Gastroesophageal sphincter (tissue), 4 donors: ENCODE data around the gene C17orf50. TPM values are rescaled to one million over a fixed set of nuclear protein-coding genes. Genes with fewer than 3 reads are reported as not detected.

ENCODE experiments used
- ATAC-seq: fragments of 150-250 bp; one replicate; pipeline ENCODE4 v1.9.1; 2016; ENCODE audit warnings: mild to moderate bottlenecking, moderate library complexity
- H3K27ac ChIP-seq, 4 donors: fragments of 200-600 bp; sonication (generic) in 3 of 4; 1 replicate in 3 of 4; 2 replicates in 1 of 4; pipeline ENCODE4 v1.5.1; 2016 to 2019
- H3K27me3 ChIP-seq: fragments of 200-600 bp; sonication (generic); one replicate; pipeline ENCODE4 v1.5.1; 2019
- H3K36me3 ChIP-seq, 2 donors: fragments of 200-600 bp; sonication (generic); one replicate each; pipeline ENCODE4 v1.5.1; 2019; ENCODE audit warnings: control low read depth in 1 of 2
- H3K4me1 ChIP-seq, 3 donors: fragments of 200-600 bp; sonication (generic); 1 replicate in 2 of 3; 2 replicates in 1 of 3; pipeline ENCODE4 v1.5.1; 2016 to 2019; ENCODE audit warnings: control low read depth in 2 of 3
- H3K4me3 ChIP-seq, 2 donors: fragments of 200-600 bp; sonication (generic); one replicate each; pipeline ENCODE4 v1.5.1; 2019; ENCODE audit warnings: mild to moderate bottlenecking in 1 of 2, moderate library complexity in 1 of 2
- H3K9me3 ChIP-seq, 3 donors: fragments of 200-600 bp; sonication (generic); one replicate each; pipeline ENCODE4 v1.5.1; 2017 to 2019; ENCODE audit warnings: control low read depth in 2 of 3
- EP300 ChIP-seq: sonication (generic); formaldehyde crosslinking; IDR thresholded peaks from one replicate; pipeline ENCODE4 v1.6.1; 2017; ENCODE audit warnings: antibody characterized with exemption, mild to moderate bottlenecking
- POLR2A ChIP-seq, 2 donors: fragments of 450-650 bp; IDR thresholded peaks; one replicate each; pipeline ENCODE4 v1.6.1; 2017; ENCODE audit warnings: antibody characterized with exemption in 2 of 2, mild to moderate bottlenecking in 2 of 2, moderate library complexity in 1 of 2
- POLR2AphosphoS5 ChIP-seq: sonication (generic); formaldehyde crosslinking; IDR thresholded peaks from one replicate; pipeline ENCODE4 v1.6.1; 2017; ENCODE audit warnings: antibody characterized with exemption
- WGBS, 2 donors: methylation state at CpG; one replicate each; pipeline ENCODE4 v1.1.5; 2018; ENCODE audit warnings: low coverage in 1 of 2; 5-methylcytosine and 5-hydroxymethylcytosine counted together
- total RNA-seq, 4 donors: library from RNA; depleted of rRNA; stranded (reverse); fragments of >200 nt; gene quantifications; one replicate each; pipeline ENCODE4 v1.1.0, GENCODE V29; 2016
- TF ChIP-seq, protein P1 (sequence below), 4 experiments: fragments of 200-600 bp in 2 of 4; fragments of 450-650 bp in 2 of 4; sonication (generic) in 1 of 4; IDR thresholded peaks; one replicate each; pipeline ENCODE4 v1.5.1; 2017 to 2019; ENCODE audit warnings: antibody characterized with exemption in 4 of 4, mild to moderate bottlenecking in 2 of 4, moderate library complexity in 2 of 4

C17orf50 gene
- total RNA-seq, 4 donors from 2014 or later = not detected

DNA sequence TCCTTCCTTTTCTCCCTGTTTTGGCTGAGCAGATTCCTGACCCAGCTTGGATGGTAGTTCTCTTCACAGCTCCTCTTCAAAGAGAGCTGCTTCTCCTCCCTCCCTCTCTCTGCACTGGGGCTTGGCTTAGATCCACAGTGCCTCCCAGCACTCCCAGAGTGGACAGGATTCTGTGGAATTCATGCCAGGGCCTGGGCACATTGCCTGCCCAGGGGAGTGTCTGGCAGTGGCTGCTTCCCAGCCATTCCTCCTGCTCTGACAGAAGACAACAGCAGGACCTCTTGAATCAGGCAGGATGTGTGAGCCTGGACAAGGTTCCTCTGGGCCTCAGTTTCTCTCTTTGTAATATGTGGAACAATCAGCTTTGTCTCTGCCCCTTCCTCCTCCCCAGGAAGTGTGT is 39.3 kb downstream of the C17orf50 start:
- Histone ChIP-seq H3K27me3 (no peaks in the 10 kb centered on the region), H3K36me3 (no peaks in the 10 kb centered on the region), H3K27ac (peak overlapping the region; percentile 62 to 79 (median 76)), H3K9me3 (no peaks in the 10 kb centered on the region), H3K4me1 (peaks cover 8 to 72% (median 32%) of the 10 kb centered on the region in 3 donors), H3K4me3 (no peak overlapping the region)
- peak; percentile 87 for TF ChIP-seq POLR2AphosphoS5
- TF ChIP-seq, protein P1, sequence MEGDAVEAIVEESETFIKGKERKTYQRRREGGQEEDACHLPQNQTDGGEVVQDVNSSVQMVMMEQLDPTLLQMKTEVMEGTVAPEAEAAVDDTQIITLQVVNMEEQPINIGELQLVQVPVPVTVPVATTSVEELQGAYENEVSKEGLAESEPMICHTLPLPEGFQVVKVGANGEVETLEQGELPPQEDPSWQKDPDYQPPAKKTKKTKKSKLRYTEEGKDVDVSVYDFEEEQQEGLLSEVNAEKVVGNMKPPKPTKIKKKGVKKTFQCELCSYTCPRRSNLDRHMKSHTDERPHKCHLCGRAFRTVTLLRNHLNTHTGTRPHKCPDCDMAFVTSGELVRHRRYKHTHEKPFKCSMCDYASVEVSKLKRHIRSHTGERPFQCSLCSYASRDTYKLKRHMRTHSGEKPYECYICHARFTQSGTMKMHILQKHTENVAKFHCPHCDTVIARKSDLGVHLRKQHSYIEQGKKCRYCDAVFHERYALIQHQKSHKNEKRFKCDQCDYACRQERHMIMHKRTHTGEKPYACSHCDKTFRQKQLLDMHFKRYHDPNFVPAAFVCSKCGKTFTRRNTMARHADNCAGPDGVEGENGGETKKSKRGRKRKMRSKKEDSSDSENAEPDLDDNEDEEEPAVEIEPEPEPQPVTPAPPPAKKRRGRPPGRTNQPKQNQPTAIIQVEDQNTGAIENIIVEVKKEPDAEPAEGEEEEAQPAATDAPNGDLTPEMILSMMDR (IDR thresholded peaks at IDR 0.05) = no peak
- peak; percentile 58 for ATAC-seq

DNA sequence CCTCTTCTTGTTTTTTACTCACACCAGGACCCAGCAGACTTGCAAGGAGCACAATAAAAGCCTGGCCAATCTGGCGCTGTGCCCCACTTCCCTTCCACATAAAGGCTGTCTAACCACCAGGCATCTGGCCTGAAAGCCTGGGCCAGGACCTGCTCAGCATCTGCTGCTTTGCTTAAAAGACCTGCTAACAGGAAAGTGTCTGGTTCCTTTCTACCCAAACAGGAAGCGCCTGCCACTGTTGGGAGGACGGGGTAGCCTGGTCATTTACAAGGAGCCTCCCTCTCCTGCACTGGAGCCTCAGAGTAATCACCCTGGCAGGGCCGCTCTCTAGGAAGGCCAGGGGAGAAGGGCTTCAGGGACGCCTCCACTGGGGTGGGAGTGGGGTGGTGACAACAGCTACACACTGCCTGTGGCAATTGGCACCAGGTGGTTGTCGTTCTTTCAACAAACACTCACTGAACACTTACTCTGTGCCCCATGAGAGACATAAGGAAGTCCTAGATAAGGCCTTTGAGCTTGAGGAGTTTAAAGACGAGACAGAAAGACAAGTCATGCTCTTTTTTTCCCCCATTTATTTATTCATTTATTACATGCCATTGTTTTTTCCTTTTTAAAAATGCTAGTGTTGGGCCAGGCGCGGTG is 41.0 kb downstream of the C17orf50 start:
- ATAC-seq = peak; percentile 35
- H3K4me3 ChIP-seq = no peak overlapping the region
- peak overlapping the region; percentile 45 to 79 (median 76) for H3K27ac ChIP-seq
- H3K27me3 ChIP-seq = no peaks in the 10 kb centered on the region
- peaks cover 8 to 59% (median 29%) of the 10 kb centered on the region in 3 donors for H3K4me1 ChIP-seq
- WGBS, 2 donors = 71 to 90% methylated on average over 1 to 3 of the region's 9 CpGs
- TF ChIP-seq POLR2AphosphoS5 (peak; percentile 84), EP300 (no peak), POLR2A (IDR thresholded peaks at IDR 0.05) (no peak)
- TF ChIP-seq, protein P1 (IDR thresholded peaks at IDR 0.05) = no peak
- H3K36me3 ChIP-seq = no peaks in the 10 kb centered on the region
- no peaks in the 10 kb centered on the region for H3K9me3 ChIP-seq

DNA sequence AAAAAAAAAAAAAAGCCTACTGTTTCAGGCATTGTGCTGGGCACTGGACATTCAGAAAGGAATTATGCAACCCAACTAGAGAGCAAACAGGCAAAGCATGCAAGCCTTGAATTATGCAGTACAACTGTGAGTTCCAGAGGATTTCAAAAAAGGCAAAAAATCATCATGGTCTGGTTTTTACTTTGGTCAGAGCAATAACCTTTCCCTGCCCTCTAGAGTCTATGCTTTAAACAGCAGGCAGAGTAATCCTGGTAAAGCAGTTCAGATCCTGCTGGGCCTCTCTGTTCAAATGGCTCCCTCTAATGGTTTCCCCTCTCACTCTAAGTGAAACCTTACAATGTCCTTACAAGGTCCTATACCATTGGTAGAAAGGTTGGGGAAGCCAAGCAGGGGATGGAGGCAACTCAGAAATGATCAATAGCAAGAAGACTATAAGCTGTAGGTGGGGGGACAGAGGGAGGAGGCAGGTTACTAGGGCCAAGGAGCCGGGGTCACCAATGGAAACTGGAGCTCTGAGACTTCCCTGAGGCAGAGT is 44.0 kb downstream of the C17orf50 start:
- peaks cover 8 to 53% (median 28%) of the 10 kb centered on the region in 3 donors for H3K4me1 ChIP-seq

DNA sequence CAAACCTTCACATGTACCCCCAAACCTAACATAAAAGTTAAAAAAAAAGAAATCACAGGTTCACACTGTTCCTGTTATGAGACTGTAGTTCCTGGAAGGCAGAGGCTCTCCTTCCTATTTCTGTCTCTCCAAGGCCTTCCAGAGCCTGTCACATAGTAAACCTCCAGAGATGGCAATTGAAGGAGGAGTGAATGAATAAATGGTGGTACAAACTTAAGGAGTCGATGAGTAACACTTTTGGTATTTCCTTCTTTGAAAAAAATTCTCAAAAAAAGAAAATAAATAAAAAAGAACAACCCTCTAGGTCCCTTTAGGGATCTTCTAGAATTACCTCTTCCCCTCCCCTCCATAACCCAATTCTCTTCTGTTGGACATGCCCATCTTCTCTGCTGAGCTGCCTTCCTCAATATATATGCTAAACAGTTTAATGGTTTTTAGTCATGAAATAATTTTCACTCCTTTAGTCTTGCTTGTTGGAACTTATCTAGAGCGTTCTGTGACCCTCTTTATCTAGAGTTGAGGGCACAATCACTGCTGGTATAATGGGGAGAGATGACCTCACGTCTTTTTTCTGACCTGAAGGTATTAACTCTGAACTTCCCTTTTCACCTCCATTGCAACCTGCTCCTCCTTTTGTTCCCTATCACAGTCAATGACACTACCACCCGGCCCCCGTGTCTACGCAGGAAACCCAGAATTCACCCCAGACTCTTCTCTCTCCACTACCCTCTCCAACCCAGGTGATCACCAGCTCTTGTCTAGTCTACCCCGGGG is 46.9 kb downstream of the C17orf50 start:
- Histone ChIP-seq H3K9me3 (no peaks in the 10 kb centered on the region), H3K4me1 (peaks cover 0 to 49% (median 13%) of the 10 kb centered on the region in 3 donors), H3K4me3 (no peak overlapping the region), H3K36me3 (no peaks in the 10 kb centered on the region), H3K27ac (peak overlapping the region in 2 of 4 donors; percentile 97 to 98), H3K27me3 (no peaks in the 10 kb centered on the region)
- TF ChIP-seq EP300 (no peak), POLR2AphosphoS5 (no peak), POLR2A (IDR thresholded peaks at IDR 0.05) (no peak)
- TF ChIP-seq, protein P1 (IDR thresholded peaks at IDR 0.05) = no peak
- ATAC-seq = no peak
- WGBS, 2 donors = 74 to 78% methylated on average over 5 to 7 of the region's 7 CpGs

More for the DNA sequence above, 44.0 kb downstream of the C17orf50 start:
- Histone ChIP-seq H3K27ac (peak overlapping the region; percentile 57 to 76 (median 62)), H3K27me3 (no peaks in the 10 kb centered on the region), H3K4me3 (no peak overlapping the region), H3K9me3 (no peaks in the 10 kb centered on the region), H3K36me3 (no peaks in the 10 kb centered on the region)
- WGBS, 2 donors = 17 to 33% methylated on average over 1 of the region's 1 CpG
- ATAC-seq = peak; percentile 60
- TF ChIP-seq POLR2A (IDR thresholded peaks at IDR 0.05) = no peak
- TF ChIP-seq POLR2AphosphoS5 = peak; percentile 64
- no peak for TF ChIP-seq EP300
- TF ChIP-seq, protein P1 (IDR thresholded peaks at IDR 0.05) = peak; percentile 80 to 99 (median 94)
